H54 (cell line): ENCODE data around the gene SCARF2.

Experiments used
- DNase-seq: peaks from one replicate; pipeline ENCODE4 v3.0.0; 2011; ENCODE audit warnings: low spot score, mixed read lengths; ENCODE audit not compliant: insufficient read length
- FAIRE-seq: peaks from 3 replicates; lab custom pipeline; 2011; peaks lifted over from hg19 to GRCh38; lab: Jason Lieb, UNC
- POLR2A ChIP-seq: IDR thresholded peaks from 2 replicates; pipeline ENCODE4 v1.6.1; 2011; ENCODE audit warnings: low read depth, mild to moderate bottlenecking, low read length

Gene SCARF2

GRCh38 chr22:20406686-20407408 is 30.8 kb downstream of the SCARF2 start:
- DNase-seq (no peak), FAIRE-seq (no peak)
- no peak for TF ChIP-seq POLR2A

- no peak for TF ChIP-seq POLR2A
- DNase-seq (no peak), FAIRE-seq (no peak)
These were observed 31.5 kb downstream of the SCARF2 start for GRCh38 chr22:20405931-20406685.

- FAIRE-seq (no peak), DNase-seq (no peak)
- no peak for TF ChIP-seq POLR2A
These were observed 32.2 kb downstream of the SCARF2 start for GRCh38 chr22:20405291-20405930.

GRCh38 chr22:20404881-20405280 is 32.7 kb downstream of the SCARF2 start:
- FAIRE-seq (no peak), DNase-seq (no peak)
- no peak for TF ChIP-seq POLR2A

- TF ChIP-seq POLR2A, result no peak
- FAIRE-seq, result no peak
These were observed 33.9 kb downstream of the SCARF2 start for GRCh38 chr22:20403779-20404140.

GRCh38 chr22:20402960-20403778 is 34.5 kb downstream of the SCARF2 start:
- DNase-seq (no peak), FAIRE-seq (no peak)
- TF ChIP-seq POLR2A, result no peak

More at GRCh38 chr22:20403779-20404140, 33.9 kb downstream of the SCARF2 start:
- no peak for DNase-seq

- FAIRE-seq, result no peak
These were observed 36.1 kb downstream of the SCARF2 start for GRCh38 chr22:20401376-20402014.

GRCh38 chr22:20400606-20401375 is 36.8 kb downstream of the SCARF2 start:
- no peak for TF ChIP-seq POLR2A
- FAIRE-seq, result no peak
- no peak for DNase-seq

More at GRCh38 chr22:20401376-20402014, 36.1 kb downstream of the SCARF2 start:
- no peak for DNase-seq
- TF ChIP-seq POLR2A, result no peak

- no peak for DNase-seq
- FAIRE-seq, result no peak
- TF ChIP-seq POLR2A, result no peak
These were observed 37.6 kb downstream of the SCARF2 start for GRCh38 chr22:20399866-20400605.

- no peak for TF ChIP-seq POLR2A
- DNase-seq, result no peak
- FAIRE-seq, result no peak
These were observed 39.2 kb downstream of the SCARF2 start for GRCh38 chr22:20398420-20398819.

GRCh38 chr22:20397498-20397897 is 40.1 kb downstream of the SCARF2 start:
- DNase-seq (no peak), FAIRE-seq (no peak)
- no peak for TF ChIP-seq POLR2A

- TF ChIP-seq POLR2A, result no peak
- no peak for FAIRE-seq
- DNase-seq, result no peak
These were observed 41.0 kb downstream of the SCARF2 start for GRCh38 chr22:20396639-20397038.

GRCh38 chr22:20395907-20396287 is 41.7 kb downstream of the SCARF2 start:
- no peak for TF ChIP-seq POLR2A
- FAIRE-seq, result no peak
- DNase-seq, result no peak
